Neural cell (in vitro differentiated cells): ENCODE data around the gene PLEKHG5. TPM values are rescaled to one million over a fixed set of nuclear protein-coding genes. Genes with fewer than 3 reads are reported as not detected.

ENCODE experiments used
- H2AFZ ChIP-seq: fragments of 200-600, 300-800 bp; sonication (generic), shearing (Covaris generic); 2 replicates; pipeline ENCODE4 v1.6.0; 2014; ENCODE audit warnings: low read depth, mild to moderate bottlenecking, antibody characterized with exemption, low read length, moderate library complexity
- H3F3A ChIP-seq: fragments of 200-600 bp; shearing (Covaris generic); 2 replicates; pipeline ENCODE4 v1.6.1; 2016; ENCODE audit warnings: mild to moderate bottlenecking, moderate library complexity, mixed read lengths, antibody characterized with exemption, low read length; ENCODE audit not compliant: insufficient read depth, poor library complexity, severe bottlenecking
- H3K27ac ChIP-seq: fragments of 200-600, 300-800 bp; sonication (generic), shearing (Covaris generic); 2 replicates; pipeline ENCODE4 v1.5.1; 2014; ENCODE audit warnings: mild to moderate bottlenecking, low read length, moderate library complexity
- H3K27me3 ChIP-seq: fragments of 300-800, 200-600 bp; sonication (generic), shearing (Covaris generic); 2 replicates; pipeline ENCODE4 v1.6.0; 2014; ENCODE audit warnings: mild to moderate bottlenecking, low read depth, low read length, moderate library complexity; ENCODE audit not compliant: insufficient read depth
- H3K36me3 ChIP-seq: fragments of 300-800, 200-600 bp; sonication (generic), shearing (Covaris generic); 2 replicates; pipeline ENCODE4 v1.5.1; 2014; ENCODE audit warnings: mild to moderate bottlenecking, antibody characterized with exemption, low read length, moderate library complexity; ENCODE audit not compliant: insufficient read depth
- H3K4me2 ChIP-seq: fragments of 300-800, 200-600 bp; sonication (generic), shearing (Covaris generic); 2 replicates; pipeline ENCODE4 v1.6.0; 2014; ENCODE audit warnings: mild to moderate bottlenecking, low read length
- H3K4me3 ChIP-seq: fragments of 300-800, 200-600 bp; sonication (generic), shearing (Covaris generic); 2 replicates; pipeline ENCODE4 v1.5.1; 2014; ENCODE audit warnings: mild to moderate bottlenecking, low read length, moderate library complexity
- H3K79me2 ChIP-seq: fragments of 200-600 bp; shearing (Covaris generic); replicated peaks from 2 replicates; pipeline ENCODE4 v1.6.0; 2014; ENCODE audit warnings: mild to moderate bottlenecking, low read length, moderate library complexity; ENCODE audit not compliant: insufficient read depth
- H3K9ac ChIP-seq: fragments of 300-800, 200-600 bp; sonication (generic), shearing (Covaris generic); 2 replicates; pipeline ENCODE4 v1.6.1; 2016; ENCODE audit warnings: mild to moderate bottlenecking, low read length, mixed read lengths
- H3K9me2 ChIP-seq: fragments of 200-600 bp; shearing (Covaris generic); 2 replicates; pipeline ENCODE4 v1.6.1; 2016; ENCODE audit warnings: mild to moderate bottlenecking, low read length, mixed read lengths; ENCODE audit not compliant: insufficient read depth
- H3K9me3 ChIP-seq: fragments of 200-600, 300-800 bp; sonication (generic), shearing (Covaris generic); 2 replicates; pipeline ENCODE4 v1.6.1; 2016; ENCODE audit warnings: mild to moderate bottlenecking, mixed run types, low read length, moderate library complexity, mixed read lengths
- H4K20me1 ChIP-seq: fragments of 200-600 bp; shearing (Covaris generic); 2 replicates; pipeline ENCODE4 v1.6.1; 2016; ENCODE audit warnings: mild to moderate bottlenecking, mixed run types; ENCODE audit not compliant: insufficient read depth
- EP300 ChIP-seq: fragments of 450-650 bp; conservative IDR thresholded peaks from 2 replicates; pipeline ENCODE4 v1.6.1; 2014; ENCODE audit warnings: antibody characterized with exemption, mild to moderate bottlenecking, moderate library complexity; ENCODE audit not compliant: poor library complexity, severe bottlenecking
- EZH2 ChIP-seq: fragments of 200-600, 300-800 bp; shearing (Covaris generic), sonication (generic); IDR thresholded peaks from 2 replicates; pipeline ENCODE4 v1.6.1; 2014; ENCODE audit warnings: antibody characterized with exemption, low read length, borderline replicate concordance, mild to moderate bottlenecking; ENCODE audit not compliant: insufficient read depth, poor library complexity, severe bottlenecking
- MXI1 ChIP-seq: fragments of 450-650 bp; conservative IDR thresholded peaks from 2 replicates; pipeline ENCODE4 v1.6.1; 2014; ENCODE audit warnings: antibody characterized with exemption, mild to moderate bottlenecking; ENCODE audit not compliant: poor library complexity, severe bottlenecking
- POLR2AphosphoS5 ChIP-seq: IDR thresholded peaks from 2 replicates; pipeline ENCODE4 v1.6.1; 2012
- RAD21 ChIP-seq: fragments of 450-650 bp; conservative IDR thresholded peaks from 2 replicates; pipeline ENCODE4 v1.6.1; 2014; ENCODE audit warnings: antibody characterized with exemption, mild to moderate bottlenecking, moderate library complexity
- SMC3 ChIP-seq: fragments of 450-650 bp; conservative IDR thresholded peaks from 2 replicates; pipeline ENCODE4 v1.6.1; 2014; ENCODE audit warnings: antibody characterized with exemption, mild to moderate bottlenecking, moderate library complexity; ENCODE audit not compliant: poor library complexity
- TAF1 ChIP-seq: IDR thresholded peaks from 2 replicates; pipeline ENCODE4 v1.6.1; 2012; ENCODE audit warnings: low read depth
- polyA plus RNA-seq: library from polyadenylated mRNA; depleted of rRNA; stranded (reverse); fragments of >200 nt; gene quantifications from 2 replicates; pipeline ENCODE4 v1.2.3, GENCODE V29; 2014
- TF ChIP-seq, protein P1 (sequence below): fragments of 450-650 bp; IDR thresholded peaks from 2 replicates; pipeline ENCODE4 v1.5.1; 2014; ENCODE audit warnings: antibody characterized with exemption, mild to moderate bottlenecking, moderate library complexity; ENCODE audit not compliant: poor library complexity, severe bottlenecking
- TF ChIP-seq, protein P2 (sequence below): IDR thresholded peaks from 2 replicates; pipeline ENCODE4 v1.6.1; 2012; ENCODE audit warnings: borderline replicate concordance

PLEKHG5 gene
- polyA plus RNA-seq, 1 donor from 2014 or later = 24.0 TPM

DNA sequence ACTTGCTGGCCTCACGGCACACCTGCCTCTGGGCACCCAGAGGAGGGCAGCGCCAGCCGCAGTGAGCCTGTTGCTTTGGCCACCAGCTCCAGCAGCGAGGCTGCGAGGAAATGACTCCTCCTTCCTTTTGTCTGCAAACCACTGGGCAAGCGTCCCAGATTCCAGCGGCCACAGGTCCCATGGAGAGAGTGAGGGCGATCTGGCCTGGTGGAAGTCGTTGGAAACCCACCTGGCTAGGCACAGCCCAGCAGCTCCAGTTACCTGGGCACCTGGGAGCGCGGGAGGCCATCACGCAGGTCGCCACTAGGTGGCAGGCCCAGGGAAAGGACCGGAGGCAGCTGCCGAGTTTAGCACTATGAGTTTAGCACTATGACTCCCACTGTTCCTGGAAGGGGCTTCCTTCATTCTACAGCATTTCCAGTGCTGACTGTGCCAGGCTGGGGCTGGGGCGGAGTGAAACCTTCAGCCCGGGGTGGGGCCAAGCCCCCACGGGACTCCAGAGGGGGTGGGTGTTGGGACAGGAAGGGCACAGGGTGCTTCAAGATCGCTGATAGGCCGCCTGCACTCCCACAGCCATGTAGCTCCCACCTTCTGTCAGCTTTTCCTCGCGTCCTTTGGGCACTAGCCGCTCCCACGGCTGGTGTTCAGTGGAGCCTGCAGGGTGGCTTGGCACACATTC, 68.0 kb downstream of the PLEKHG5 start:
- Histone ChIP-seq H4K20me1 (no peaks in the 10 kb centered on the region), H3K9me2 (no peaks in the 10 kb centered on the region), H3F3A (no peaks in the 10 kb centered on the region), H2AFZ (no peak overlapping the region), H3K4me2 (no peak overlapping the region), H3K9me3 (no peaks in the 10 kb centered on the region), H3K27me3 (peaks cover 79% of the 10 kb centered on the region), H3K36me3 (no peaks in the 10 kb centered on the region), H3K79me2 (no peaks in the 10 kb centered on the region), H3K9ac (no peak overlapping the region), H3K27ac (no peak overlapping the region), H3K4me3 (peak overlapping the region; percentile 34)
- TF ChIP-seq TAF1 (no peak), MXI1 (no peak), POLR2AphosphoS5 (no peak), EP300 (no peak), RAD21 (peak; percentile 66), EZH2 (no peak), SMC3 (peak; percentile 73)
- TF ChIP-seq, protein P1, sequence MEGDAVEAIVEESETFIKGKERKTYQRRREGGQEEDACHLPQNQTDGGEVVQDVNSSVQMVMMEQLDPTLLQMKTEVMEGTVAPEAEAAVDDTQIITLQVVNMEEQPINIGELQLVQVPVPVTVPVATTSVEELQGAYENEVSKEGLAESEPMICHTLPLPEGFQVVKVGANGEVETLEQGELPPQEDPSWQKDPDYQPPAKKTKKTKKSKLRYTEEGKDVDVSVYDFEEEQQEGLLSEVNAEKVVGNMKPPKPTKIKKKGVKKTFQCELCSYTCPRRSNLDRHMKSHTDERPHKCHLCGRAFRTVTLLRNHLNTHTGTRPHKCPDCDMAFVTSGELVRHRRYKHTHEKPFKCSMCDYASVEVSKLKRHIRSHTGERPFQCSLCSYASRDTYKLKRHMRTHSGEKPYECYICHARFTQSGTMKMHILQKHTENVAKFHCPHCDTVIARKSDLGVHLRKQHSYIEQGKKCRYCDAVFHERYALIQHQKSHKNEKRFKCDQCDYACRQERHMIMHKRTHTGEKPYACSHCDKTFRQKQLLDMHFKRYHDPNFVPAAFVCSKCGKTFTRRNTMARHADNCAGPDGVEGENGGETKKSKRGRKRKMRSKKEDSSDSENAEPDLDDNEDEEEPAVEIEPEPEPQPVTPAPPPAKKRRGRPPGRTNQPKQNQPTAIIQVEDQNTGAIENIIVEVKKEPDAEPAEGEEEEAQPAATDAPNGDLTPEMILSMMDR = peak; percentile 85
- TF ChIP-seq, protein P2, sequence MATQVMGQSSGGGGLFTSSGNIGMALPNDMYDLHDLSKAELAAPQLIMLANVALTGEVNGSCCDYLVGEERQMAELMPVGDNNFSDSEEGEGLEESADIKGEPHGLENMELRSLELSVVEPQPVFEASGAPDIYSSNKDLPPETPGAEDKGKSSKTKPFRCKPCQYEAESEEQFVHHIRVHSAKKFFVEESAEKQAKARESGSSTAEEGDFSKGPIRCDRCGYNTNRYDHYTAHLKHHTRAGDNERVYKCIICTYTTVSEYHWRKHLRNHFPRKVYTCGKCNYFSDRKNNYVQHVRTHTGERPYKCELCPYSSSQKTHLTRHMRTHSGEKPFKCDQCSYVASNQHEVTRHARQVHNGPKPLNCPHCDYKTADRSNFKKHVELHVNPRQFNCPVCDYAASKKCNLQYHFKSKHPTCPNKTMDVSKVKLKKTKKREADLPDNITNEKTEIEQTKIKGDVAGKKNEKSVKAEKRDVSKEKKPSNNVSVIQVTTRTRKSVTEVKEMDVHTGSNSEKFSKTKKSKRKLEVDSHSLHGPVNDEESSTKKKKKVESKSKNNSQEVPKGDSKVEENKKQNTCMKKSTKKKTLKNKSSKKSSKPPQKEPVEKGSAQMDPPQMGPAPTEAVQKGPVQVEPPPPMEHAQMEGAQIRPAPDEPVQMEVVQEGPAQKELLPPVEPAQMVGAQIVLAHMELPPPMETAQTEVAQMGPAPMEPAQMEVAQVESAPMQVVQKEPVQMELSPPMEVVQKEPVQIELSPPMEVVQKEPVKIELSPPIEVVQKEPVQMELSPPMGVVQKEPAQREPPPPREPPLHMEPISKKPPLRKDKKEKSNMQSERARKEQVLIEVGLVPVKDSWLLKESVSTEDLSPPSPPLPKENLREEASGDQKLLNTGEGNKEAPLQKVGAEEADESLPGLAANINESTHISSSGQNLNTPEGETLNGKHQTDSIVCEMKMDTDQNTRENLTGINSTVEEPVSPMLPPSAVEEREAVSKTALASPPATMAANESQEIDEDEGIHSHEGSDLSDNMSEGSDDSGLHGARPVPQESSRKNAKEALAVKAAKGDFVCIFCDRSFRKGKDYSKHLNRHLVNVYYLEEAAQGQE = no peak

DNA sequence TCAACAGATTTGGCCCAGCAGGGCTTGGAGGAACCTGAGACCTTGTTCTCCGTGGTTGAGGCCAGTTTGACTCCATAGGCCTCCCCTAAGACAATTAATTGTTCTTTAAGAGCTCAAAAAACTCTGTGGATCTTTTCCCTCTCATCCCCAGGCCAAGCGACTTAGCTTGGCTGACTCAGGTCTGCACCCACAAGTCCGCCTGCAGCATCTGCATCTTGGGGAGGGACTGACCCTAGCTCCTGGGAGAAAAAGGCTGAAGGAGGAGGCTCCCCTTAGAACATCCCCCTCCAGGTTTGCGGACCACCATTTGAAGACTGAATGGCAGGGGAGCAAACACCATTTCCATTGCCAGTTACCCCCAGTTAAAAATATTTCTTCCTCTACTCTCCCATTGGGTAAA, 70.2 kb downstream of the PLEKHG5 start:
- Histone ChIP-seq H3F3A (no peaks in the 10 kb centered on the region), H4K20me1 (no peaks in the 10 kb centered on the region), H3K9me3 (no peaks in the 10 kb centered on the region), H3K9me2 (no peaks in the 10 kb centered on the region), H3K4me2 (no peak overlapping the region), H3K36me3 (no peaks in the 10 kb centered on the region), H3K79me2 (no peaks in the 10 kb centered on the region), H3K27me3 (peaks cover 93% of the 10 kb centered on the region), H3K9ac (no peak overlapping the region), H3K4me3 (no peak overlapping the region), H2AFZ (no peak overlapping the region), H3K27ac (no peak overlapping the region)
- TF ChIP-seq SMC3 = no peak
- no peak for TF ChIP-seq POLR2AphosphoS5
- TF ChIP-seq, protein P1 = no peak
- TF ChIP-seq, protein P2 = no peak
- TF ChIP-seq TAF1 = no peak
- no peak for TF ChIP-seq RAD21
- no peak for TF ChIP-seq EZH2
- TF ChIP-seq EP300 = no peak
- TF ChIP-seq MXI1 = no peak
